ENCODE data around the gene SH3D21.

DNA sequence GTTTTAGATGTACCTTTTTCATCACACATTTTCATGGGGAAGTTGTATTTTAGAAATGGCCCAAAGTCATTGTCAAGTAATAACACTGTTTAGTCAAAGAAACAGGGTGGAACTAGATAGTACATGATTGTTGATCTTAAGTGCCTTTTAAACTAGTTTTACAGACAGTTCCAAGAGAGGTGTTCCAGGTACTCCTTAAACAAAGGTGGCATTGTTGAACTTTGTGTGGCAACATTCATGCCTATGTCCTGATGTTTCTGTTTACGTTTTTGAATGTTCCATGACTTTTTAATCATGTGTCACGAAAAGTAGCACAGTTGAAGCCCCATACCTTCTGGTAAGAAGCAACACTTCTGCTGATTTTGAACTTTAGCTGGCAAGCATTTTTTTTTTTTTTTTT, 9.1 kb upstream of the SH3D21 start:
- TF ChIP-seq, protein P1, sequence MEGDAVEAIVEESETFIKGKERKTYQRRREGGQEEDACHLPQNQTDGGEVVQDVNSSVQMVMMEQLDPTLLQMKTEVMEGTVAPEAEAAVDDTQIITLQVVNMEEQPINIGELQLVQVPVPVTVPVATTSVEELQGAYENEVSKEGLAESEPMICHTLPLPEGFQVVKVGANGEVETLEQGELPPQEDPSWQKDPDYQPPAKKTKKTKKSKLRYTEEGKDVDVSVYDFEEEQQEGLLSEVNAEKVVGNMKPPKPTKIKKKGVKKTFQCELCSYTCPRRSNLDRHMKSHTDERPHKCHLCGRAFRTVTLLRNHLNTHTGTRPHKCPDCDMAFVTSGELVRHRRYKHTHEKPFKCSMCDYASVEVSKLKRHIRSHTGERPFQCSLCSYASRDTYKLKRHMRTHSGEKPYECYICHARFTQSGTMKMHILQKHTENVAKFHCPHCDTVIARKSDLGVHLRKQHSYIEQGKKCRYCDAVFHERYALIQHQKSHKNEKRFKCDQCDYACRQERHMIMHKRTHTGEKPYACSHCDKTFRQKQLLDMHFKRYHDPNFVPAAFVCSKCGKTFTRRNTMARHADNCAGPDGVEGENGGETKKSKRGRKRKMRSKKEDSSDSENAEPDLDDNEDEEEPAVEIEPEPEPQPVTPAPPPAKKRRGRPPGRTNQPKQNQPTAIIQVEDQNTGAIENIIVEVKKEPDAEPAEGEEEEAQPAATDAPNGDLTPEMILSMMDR (tag by site-specific recombination; IDR thresholded peaks at IDR 0.05): no peak
- TF ChIP-seq ZNF660 (tag by site-specific recombination; IDR thresholded peaks at IDR 0.05): no peak
- no peak for TF ChIP-seq ZNF202 (tag by site-specific recombination; IDR thresholded peaks at IDR 0.05; ENCODE audit: borderline replicate concordance)
- TF ChIP-seq, protein P2, sequence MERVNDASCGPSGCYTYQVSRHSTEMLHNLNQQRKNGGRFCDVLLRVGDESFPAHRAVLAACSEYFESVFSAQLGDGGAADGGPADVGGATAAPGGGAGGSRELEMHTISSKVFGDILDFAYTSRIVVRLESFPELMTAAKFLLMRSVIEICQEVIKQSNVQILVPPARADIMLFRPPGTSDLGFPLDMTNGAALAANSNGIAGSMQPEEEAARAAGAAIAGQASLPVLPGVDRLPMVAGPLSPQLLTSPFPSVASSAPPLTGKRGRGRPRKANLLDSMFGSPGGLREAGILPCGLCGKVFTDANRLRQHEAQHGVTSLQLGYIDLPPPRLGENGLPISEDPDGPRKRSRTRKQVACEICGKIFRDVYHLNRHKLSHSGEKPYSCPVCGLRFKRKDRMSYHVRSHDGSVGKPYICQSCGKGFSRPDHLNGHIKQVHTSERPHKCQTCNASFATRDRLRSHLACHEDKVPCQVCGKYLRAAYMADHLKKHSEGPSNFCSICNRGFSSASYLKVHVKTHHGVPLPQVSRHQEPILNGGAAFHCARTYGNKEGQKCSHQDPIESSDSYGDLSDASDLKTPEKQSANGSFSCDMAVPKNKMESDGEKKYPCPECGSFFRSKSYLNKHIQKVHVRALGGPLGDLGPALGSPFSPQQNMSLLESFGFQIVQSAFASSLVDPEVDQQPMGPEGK (tag by site-specific recombination; IDR thresholded peaks at IDR 0.05): no peak
- no peak for TF ChIP-seq ZSCAN23 (tag by site-specific recombination; IDR thresholded peaks at IDR 0.05)

All from HEK293 (cell line).